Heart right ventricle (tissue), 16 donors: ENCODE results near the gene MLIP. TPM values are rescaled to one million over a fixed set of nuclear protein-coding genes. Genes with fewer than 3 reads are reported as not detected.
"Not testable (repeated sequence)": the region's sequence is repeated elsewhere in the genome, so short reads cannot be mapped to it uniquely, and the experiment has no call there.

Experiments
- ATAC-seq, 8 donors: fragments of 200-7000 bp; cut with Tn5 transposase; one replicate each; pipeline ENCODE4 v1.9.1; 2020; ENCODE audit warnings: mild to moderate bottlenecking in 8 of 8, moderate library complexity in 8 of 8, moderate number of reproducible peaks in 1 of 8
- DNase-seq, 2 donors: peaks; one replicate each; pipeline ENCODE4 v3.0.0-alpha.2; 2020
- H3K27ac ChIP-seq, 10 donors: fragments of 200-600 bp; sonication (generic) in 2 of 10; one replicate each; pipeline versions ENCODE4 v1.5.0 to v1.8.0; 2020 to 2022; ENCODE audit warnings: mild to moderate bottlenecking in 3 of 10
- H3K27me3 ChIP-seq, 7 donors: fragments of 200-600 bp; one replicate each; pipeline ENCODE4 v1.8.0; 2021 to 2022; ENCODE audit warnings: mild to moderate bottlenecking in 2 of 7
- H3K36me3 ChIP-seq, 9 donors: fragments of 200-600 bp; sonication (generic) in 1 of 9; one replicate each; pipeline versions ENCODE4 v1.5.0 to v1.8.0; 2020 to 2022; ENCODE audit warnings: mild to moderate bottlenecking in 2 of 9
- H3K4me1 ChIP-seq, 9 donors: fragments of 200-600 bp; sonication (generic) in 1 of 9; one replicate each; pipeline versions ENCODE4 v1.5.0 to v1.8.0; 2020 to 2022; ENCODE audit warnings: mild to moderate bottlenecking in 4 of 9
- H3K4me3 ChIP-seq, 10 donors: fragments of 200-600 bp; sonication (generic) in 2 of 10; one replicate each; pipeline versions ENCODE4 v1.5.0 to v1.8.0; 2020 to 2022; ENCODE audit warnings: mild to moderate bottlenecking in 7 of 10, moderate library complexity in 2 of 10
- H3K9me3 ChIP-seq, 11 donors: fragments of 200-600 bp in 10 of 11; sonication (generic) in 2 of 11; one replicate each; pipeline versions ENCODE4 v1.5.0 to v1.8.0; 2013 to 2022; ENCODE audit warnings: mild to moderate bottlenecking in 2 of 11, control low read depth in 1 of 11, moderate library complexity in 1 of 11
- CTCF ChIP-seq, 9 donors: fragments of 200-600 bp; sonication (generic) in 2 of 9; IDR thresholded peaks; one replicate each; pipeline versions ENCODE4 v1.5.0 to v1.8.0; 2021 to 2022; ENCODE audit warnings: antibody characterized with exemption in 9 of 9, mild to moderate bottlenecking in 5 of 9, moderate library complexity in 1 of 9
- WGBS, 2 donors: extraction: QIAGEN DNeasy Blood & Tissue Kit; methylation state at CpG; one replicate each; pipeline ENCODE4 v1.1.7; 2013; ENCODE audit warnings: inconsistent platforms in 1 of 2; 5-methylcytosine and 5-hydroxymethylcytosine counted together
- intact Hi-C, 10 donors: fragments of 100-400 bp; cut with DNase I; formaldehyde crosslinking; loops; one replicate each; pipeline versions ENCODE4 v1.11.1 to v1.14.2; 2022
- polyA plus RNA-seq, 2 donors: library from polyadenylated mRNA; stranded (reverse); fragments of 200-250 nt; gene quantifications; one replicate each; pipeline ENCODE4 v1.2.3, GENCODE V29; 2013
- total RNA-seq, 10 donors: library from RNA; stranded (reverse); fragmentation: NEBNext Ultra II Directional in 3 of 10; extraction: Animal tissue kit (Norgen Biotek cat#: 25700) in 3 of 10; gene quantifications; one replicate each; pipeline versions ENCODE4 v1.2.1 to v1.2.4, GENCODE V29; 2021 to 2023
- donor health status: Arrhythmogenic right ventricular cardiomyopathy.
- donor health status: ischemic (EF 13 %, LVEDD 7.1; RV severe dilation, severe dysfunction).
- donor health status: healthy with polysubstance abuse.
- donor health status: DM: no; HTN: yes; CAD: no.
- donor health status: DM: no; HTN: no; CAD: no.
- donor health status: ischemic (EF 25% LVEDD 6.9; RV normal size, moderate dysfunction).
- donor health status: ischemic (EF 25% LVEDD 5.7; RV mildly dilated, moderate dysfunction).
- donor health status: healthy.
- donor health status: DM: yes; HTN: yes; CAD: no.
- donor health status: Ischemic cardiomyopathy.
- donor health status: ischemic (EF 35%, LVEDD 5.7; RV mildly dilated, moderate dysfunction).
- donor health status: nonischemic (EF 11% LVEDD 7.7; RV severe dilation, severe dysfunction).
- donor health status: DM: yes; HTN: yes; CAD: no.
- donor health status: PGD.
- donor health status: ischemic (EF 29% LVEDD 5.4; RV normal size, mild dysfunction).
- donor health status: nonischemic (EF 23%, LVEDD 6.1; RV moderate dilation, normal function).

MLIP gene
- total and polyA plus RNA-seq, 12 donors: 102 to 486 (median 394) TPM

GRCh38 chr6:54245265-54245664, 134.0 kb downstream of the MLIP start:
- no peak for TF ChIP-seq CTCF (IDR thresholded peaks at IDR 0.05)
- H3K4me1 ChIP-seq: peaks cover 0 to 18% (median 0%) of the 10 kb centered on the region in 9 donors
- no peak overlapping the region for H3K27ac ChIP-seq
- no peak overlapping the region for H3K4me3 ChIP-seq
- intact Hi-C loops: no loop called here
- no peaks in the 10 kb centered on the region for H3K27me3 ChIP-seq
- peak in 1 of 8 donors; percentile 38 for ATAC-seq
- H3K9me3 ChIP-seq: no peaks in the 10 kb centered on the region
- H3K36me3 ChIP-seq: no peaks in the 10 kb centered on the region
- DNase-seq: no peak
- whole genome bisulfite sequencing, 2 donors: 86 to 87% methylated on average over 2 of the region's 2 CpGs

- intact Hi-C loops: no loop called here
- Histone ChIP-seq H3K27me3 (no peaks in the 10 kb centered on the region), H3K4me1 (peaks cover 0 to 18% (median 0%) of the 10 kb centered on the region in 9 donors), H3K27ac (no peak overlapping the region), H3K9me3 (no peaks in the 10 kb centered on the region), H3K36me3 (no peaks in the 10 kb centered on the region), H3K4me3 (no peak overlapping the region)
- ATAC-seq: no peak
- DNase-seq: no peak
- TF ChIP-seq CTCF (IDR thresholded peaks at IDR 0.05): no peak
These were observed 137.1 kb downstream of the MLIP start for GRCh38 chr6:54248319-54248718.

- DNase-seq (no peak), ATAC-seq (no peak)
- Histone ChIP-seq H3K4me1 (peaks cover 0 to 12% (median 0%) of the 10 kb centered on the region in 9 donors), H3K27me3 (no peaks in the 10 kb centered on the region), H3K4me3 (no peak overlapping the region), H3K36me3 (no peaks in the 10 kb centered on the region), H3K9me3 (no peaks in the 10 kb centered on the region), H3K27ac (no peak overlapping the region)
- WGBS, 2 donors: 88 to 97% methylated on average over 1 of the region's 1 CpG
- intact Hi-C loops: no loop called here
- TF ChIP-seq CTCF (IDR thresholded peaks at IDR 0.05): no peak
These were observed 137.8 kb downstream of the MLIP start for GRCh38 chr6:54248994-54249393.

GRCh38 chr6:54249812-54250211, 138.6 kb downstream of the MLIP start:
- ATAC-seq: peak in 2 of 8 donors; percentile 24 to 38
- not testable (repeated sequence) for H3K27ac ChIP-seq, H3K9me3 ChIP-seq

GRCh38 chr6:54252496-54252895, 141.3 kb downstream of the MLIP start:
- H3K4me1 ChIP-seq: peaks cover 0 to 34% (median 14%) of the 10 kb centered on the region in 9 donors
- ATAC-seq (no peak), DNase-seq (no peak)
- WGBS, 2 donors: 90 to 95% methylated on average over 1 of the region's 1 CpG
- H3K36me3 ChIP-seq: no peaks in the 10 kb centered on the region
- no peak overlapping the region for H3K4me3 ChIP-seq
- no peaks in the 10 kb centered on the region for H3K9me3 ChIP-seq
- intact Hi-C loops: loop anchor here in 1 of 10 donors (10.0 kb wide), 1 partner anchor 268 kb away; no protein-coding TSS in a partner anchor
- no peaks in the 10 kb centered on the region for H3K27me3 ChIP-seq
- no peak overlapping the region for H3K27ac ChIP-seq
- TF ChIP-seq CTCF (IDR thresholded peaks at IDR 0.05): no peak

More at GRCh38 chr6:54249812-54250211, 138.6 kb downstream of the MLIP start:
- not testable (repeated sequence) for H3K27me3 ChIP-seq, H3K4me3 ChIP-seq, H3K4me1 ChIP-seq, H3K36me3 ChIP-seq, DNase-seq
- intact Hi-C loops: loop anchor here in 1 of 10 donors (10.0 kb wide), 1 partner anchor 265 kb away; no protein-coding TSS in a partner anchor
- 51 to 65% methylated on average over 2 of the region's 2 CpGs for WGBS, 2 donors
